H9 (cell line): ENCODE measurements around the gene GOLGA1. TPM values are rescaled to one million over a fixed set of nuclear protein-coding genes. Genes with fewer than 3 reads are reported as not detected.

Experiments
- DNase-seq: peaks from one replicate; pipeline ENCODE4 v3.0.0-alpha.2; 2017
- H2AFZ ChIP-seq: one replicate; pipeline ENCODE4 v1.6.1; 2013; ENCODE audit warnings: mild to moderate bottlenecking, low read length, control low read depth, moderate library complexity
- H2AK5ac ChIP-seq: 2 replicates; pipeline ENCODE4 v1.6.1; 2013; ENCODE audit warnings: low read length, control low read depth, mixed read lengths; ENCODE audit not compliant: insufficient read length
- H2BK120ac ChIP-seq: one replicate; pipeline ENCODE4 v1.6.1; 2013; ENCODE audit warnings: low read depth, mild to moderate bottlenecking, low read length, control low read depth, inconsistent platforms; ENCODE audit not compliant: poor library complexity, severe bottlenecking
- H2BK12ac ChIP-seq: 2 replicates; pipeline ENCODE4 v1.6.1; 2013; ENCODE audit warnings: low read length, control low read depth, mixed read lengths, low read depth; ENCODE audit not compliant: insufficient read length
- H2BK15ac ChIP-seq: 2 replicates; pipeline ENCODE4 v1.6.1; 2013; ENCODE audit warnings: low read depth, low read length, control low read depth
- H2BK20ac ChIP-seq: one replicate; pipeline ENCODE4 v1.6.1; 2013; ENCODE audit warnings: low read depth, mild to moderate bottlenecking, low read length, control low read depth, inconsistent platforms; ENCODE audit not compliant: poor library complexity, severe bottlenecking
- H2BK5ac ChIP-seq: 2 replicates; pipeline ENCODE4 v1.6.1; 2013; ENCODE audit warnings: low read length, control low read depth, mixed read lengths; ENCODE audit not compliant: insufficient read length
- H3K14ac ChIP-seq: 2 replicates; pipeline ENCODE4 v1.6.1; 2013; ENCODE audit warnings: low read length, control low read depth; ENCODE audit not compliant: insufficient read depth
- H3K18ac ChIP-seq: 2 replicates; pipeline ENCODE4 v1.6.1; 2013; ENCODE audit warnings: low read depth, mild to moderate bottlenecking, mixed read lengths, low read length, control low read depth; ENCODE audit not compliant: insufficient read length
- H3K23ac ChIP-seq: 2 replicates; pipeline ENCODE4 v1.6.1; 2013; ENCODE audit warnings: low read length, control low read depth, mixed read lengths, low read depth; ENCODE audit not compliant: insufficient read length
- H3K23me2 ChIP-seq: 2 replicates; pipeline ENCODE4 v1.6.1; 2013; ENCODE audit warnings: low read depth, mild to moderate bottlenecking, mixed read lengths, low read length, control low read depth; ENCODE audit not compliant: insufficient read length, poor library complexity, severe bottlenecking
- H3K27ac ChIP-seq: 2 replicates; pipeline ENCODE4 v1.5.1; 2013; ENCODE audit warnings: low read length, control low read depth, mixed read lengths, low read depth; ENCODE audit not compliant: insufficient read length
- H3K27me3 ChIP-seq: 2 replicates; pipeline ENCODE4 v1.6.1; 2013; ENCODE audit warnings: low read length, control low read depth, inconsistent platforms; ENCODE audit not compliant: insufficient read depth
- H3K4ac ChIP-seq: 2 replicates; pipeline ENCODE4 v1.6.1; 2013; ENCODE audit warnings: low read depth, mild to moderate bottlenecking, control low read depth, inconsistent platforms, low read length, moderate library complexity
- H3K4me1 ChIP-seq: 2 replicates; pipeline ENCODE4 v1.6.1; 2013; ENCODE audit warnings: low read length, control low read depth, inconsistent platforms; ENCODE audit not compliant: insufficient read depth
- H3K4me2 ChIP-seq: 2 replicates; pipeline ENCODE4 v1.6.1; 2013; ENCODE audit warnings: low read length, control low read depth, mixed read lengths; ENCODE audit not compliant: insufficient read length, insufficient read depth
- H3K56ac ChIP-seq: 2 replicates; pipeline ENCODE4 v1.6.1; 2013; ENCODE audit warnings: low read depth, mild to moderate bottlenecking, mixed read lengths, low read length, control low read depth; ENCODE audit not compliant: insufficient read length
- H3K79me1 ChIP-seq: 2 replicates; pipeline ENCODE4 v1.6.1; 2013; ENCODE audit warnings: low read depth, mild to moderate bottlenecking, moderate library complexity, low read length, control low read depth, inconsistent platforms; ENCODE audit not compliant: insufficient read depth, poor library complexity, severe bottlenecking
- H3K79me2 ChIP-seq: 2 replicates; pipeline ENCODE4 v1.6.1; 2013; ENCODE audit warnings: low read length, control low read depth, inconsistent platforms; ENCODE audit not compliant: insufficient read depth
- H3K9ac ChIP-seq: 2 replicates; pipeline ENCODE4 v1.6.1; 2013; ENCODE audit warnings: low read length, control low read depth, mixed read lengths; ENCODE audit not compliant: insufficient read length; ENCODE audit errors: extremely low read depth
- H3K9me3 ChIP-seq: one replicate; pipeline ENCODE4 v1.6.1; 2013; ENCODE audit warnings: low read depth, low read length, inconsistent platforms; ENCODE audit not compliant: control insufficient read depth
- H3T11ph ChIP-seq: one replicate; pipeline ENCODE4 v1.6.1; 2013; ENCODE audit warnings: mild to moderate bottlenecking, low read length, control low read depth, inconsistent platforms
- H4K20me1 ChIP-seq: one replicate; pipeline ENCODE4 v1.6.1; 2013; ENCODE audit not compliant: control insufficient read depth, insufficient read length, insufficient read depth
- H4K5ac ChIP-seq: 2 replicates; pipeline ENCODE4 v1.6.1; 2013; ENCODE audit warnings: low read depth, mild to moderate bottlenecking, mixed read lengths, low read length, control low read depth; ENCODE audit not compliant: insufficient read length
- H4K8ac ChIP-seq: replicated peaks from 2 replicates; pipeline ENCODE4 v1.6.1; 2013; ENCODE audit warnings: low read length, control low read depth, mixed read lengths, low read depth; ENCODE audit not compliant: insufficient read length
- H4K91ac ChIP-seq: 2 replicates; pipeline ENCODE4 v1.6.1; 2013; ENCODE audit warnings: low read depth, mild to moderate bottlenecking, moderate library complexity, mixed read lengths, low read length, control low read depth; ENCODE audit not compliant: insufficient read length
- H3K27ac Mint-ChIP-seq, 3 experiments: 2 replicates in 2 of 3; 3 replicates in 1 of 3; pipeline ENCODE4 v1.8.0; 2020 to 2021; ENCODE audit warnings: mixed read lengths in 3 of 3, mild to moderate bottlenecking in 1 of 3, moderate library complexity in 1 of 3
- H3K27me3 Mint-ChIP-seq: 2 replicates; pipeline ENCODE4 v1.8.0; 2021; ENCODE audit warnings: low read depth, mild to moderate bottlenecking, moderate library complexity, mixed read lengths
- H3K36me3 Mint-ChIP-seq, 3 experiments: 2 replicates in 2 of 3; 3 replicates in 1 of 3; pipeline ENCODE4 v1.8.0; 2020 to 2021; ENCODE audit warnings: low read depth in 3 of 3, mixed read lengths in 3 of 3; ENCODE audit not compliant: insufficient read depth in 1 of 3
- H3K4me1 Mint-ChIP-seq, 2 experiments: 2 replicates each; pipeline ENCODE4 v1.8.0; 2020; ENCODE audit warnings: mixed read lengths in 2 of 2
- H3K4me3 Mint-ChIP-seq, 2 experiments: 2 replicates in 1 of 2; 3 replicates in 1 of 2; pipeline ENCODE4 v1.8.0; 2020 to 2021; ENCODE audit warnings: mild to moderate bottlenecking in 2 of 2, mixed read lengths in 2 of 2, moderate library complexity in 1 of 2
- H3K9me3 Mint-ChIP-seq, 2 experiments: 2 replicates in 1 of 2; 3 replicates in 1 of 2; pipeline ENCODE4 v1.8.0; 2020; ENCODE audit warnings: mild to moderate bottlenecking in 2 of 2, mixed read lengths in 2 of 2, moderate library complexity in 1 of 2
- CTCF ChIP-seq: fragments of 200-600 bp; sonication (generic); conservative IDR thresholded peaks from 3 replicates; pipeline ENCODE4 v1.8.0; 2021; ENCODE audit warnings: antibody characterized with exemption, mild to moderate bottlenecking
- WGBS: extraction: QIAGEN DNeasy Blood & Tissue Kit; methylation state at CpG from one replicate; pipeline ENCODE4 v1.1.7; 2013; ENCODE audit warnings: missing lambda C conversion rate, low lambda C conversion rate, mixed read lengths; ENCODE audit not compliant: insufficient read length; ENCODE audit errors: extremely low coverage; 5-methylcytosine and 5-hydroxymethylcytosine counted together
- total RNA-seq: library from RNA; stranded (reverse); gene quantifications from 2 replicates; pipeline ENCODE4 v1.2.1, GENCODE V29; 2021

Gene GOLGA1
- total RNA-seq, 1 experiment from 2014 or later: 7.6 TPM

GRCh38 chr9:124854822-124855221 lies 86.1 kb downstream of the GOLGA1 start:
- DNase-seq: no peak
- Mint-ChIP-seq H3K4me3 (peak overlapping the region in 1 of 2 experiments; percentile 53; a peak in 1 of 5 replicates), H3K27ac (peak overlapping the region in 2 of 3 experiments; percentile 39 to 48; a peak in 2 of 7 replicates), H3K36me3 (peaks cover 27 to 33% (median 28%) of the 10 kb centered on the region in 3 experiments; a peak in 6 of 7 replicates), H3K4me1 (peaks cover 10 to 20% of the 10 kb centered on the region in 2 experiments), H3K27me3 (no peaks in the 10 kb centered on the region; the same call in 1 of the 2 replicates), H3K9me3 (no peaks in the 10 kb centered on the region)
- WGBS: no CpG with 5 or more reads among the region's 7 CpGs
- no peak overlapping the region for H3K9ac ChIP-seq
- H3K14ac ChIP-seq: no peak overlapping the region
- H2AK5ac ChIP-seq: no peak overlapping the region
- H3T11ph ChIP-seq: no peak overlapping the region
- H3K27me3 ChIP-seq: no peaks in the 10 kb centered on the region
- no peak overlapping the region for H4K5ac ChIP-seq
- no peak overlapping the region for H3K4me2 ChIP-seq
- H3K4me1 ChIP-seq: peaks cover 3% of the 10 kb centered on the region; the same call in 1 of the 2 replicates
- H3K56ac ChIP-seq: no peak overlapping the region
- H3K9me3 ChIP-seq: no peaks in the 10 kb centered on the region
- H2BK12ac ChIP-seq: no peak overlapping the region
- H3K18ac ChIP-seq: no peak overlapping the region
- H3K23ac ChIP-seq: no peak overlapping the region
- no peak overlapping the region for H2BK120ac ChIP-seq
- H3K79me2 ChIP-seq: peaks cover 3% of the 10 kb centered on the region; the same call in 1 of the 2 replicates
- H2AFZ ChIP-seq: no peak overlapping the region
- H3K23me2 ChIP-seq: peaks cover 3% of the 10 kb centered on the region
- no peak overlapping the region for H2BK15ac ChIP-seq
- H2BK5ac ChIP-seq: no peak overlapping the region
- H2BK20ac ChIP-seq: no peak overlapping the region
- H4K91ac ChIP-seq: no peak overlapping the region
- H3K27ac ChIP-seq: no peak overlapping the region
- H3K79me1 ChIP-seq: peaks cover 4% of the 10 kb centered on the region
- H4K8ac ChIP-seq: no peak overlapping the region
- H3K4ac ChIP-seq: no peak overlapping the region
- TF ChIP-seq CTCF: no peak
- no peaks in the 10 kb centered on the region for H4K20me1 ChIP-seq
